NCI-H2029 (cell line): Measurements from ENCODE around the gene EXOC3L2.
"Not testable (repeated sequence)": the region's sequence is repeated elsewhere in the genome, so short reads cannot be mapped to it uniquely, and the experiment has no call there.

Experiments
- DNase-seq: peaks from one replicate; lab custom pipeline; 2025; lab: John Stamatoyannopoulos, UW

EXOC3L2 gene

GRCh38 chr19:45245334-45245787, at the start of gene EXOC3L2:
TSS of gene EXOC3L2 (minus strand) at chr19:45245407. CDS start at chr19:45239045, 6,362 bp downstream.
- DNase-seq: no peak

- DNase-seq: peak; percentile 5
These were observed 49.3 kb upstream of the EXOC3L2 start for GRCh38 chr19:45294291-45295029.

DNA sequence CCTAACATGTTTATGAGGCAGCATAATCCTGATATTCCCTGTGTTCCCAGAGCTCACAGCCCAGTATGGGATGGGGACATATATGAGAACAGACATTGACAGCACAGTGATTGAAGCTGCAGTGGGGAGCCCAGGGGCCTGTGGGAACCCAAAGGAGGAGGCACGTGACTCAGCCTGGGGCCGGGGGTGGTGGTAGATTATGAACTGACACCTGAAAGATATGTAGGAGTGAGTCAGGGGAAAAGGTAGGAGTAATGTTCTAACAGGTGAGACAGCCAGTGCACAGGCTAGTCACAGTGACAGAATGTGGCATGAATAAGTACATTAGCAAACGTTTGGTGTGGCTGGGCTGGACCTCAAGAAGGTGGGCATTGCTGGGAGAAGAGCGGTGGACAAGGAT, 48.5 kb upstream of the EXOC3L2 start:
- no peak for DNase-seq

- no peak for DNase-seq
These were observed 46.6 kb upstream of the EXOC3L2 start for GRCh38 chr19:45291834-45292233.

DNA sequence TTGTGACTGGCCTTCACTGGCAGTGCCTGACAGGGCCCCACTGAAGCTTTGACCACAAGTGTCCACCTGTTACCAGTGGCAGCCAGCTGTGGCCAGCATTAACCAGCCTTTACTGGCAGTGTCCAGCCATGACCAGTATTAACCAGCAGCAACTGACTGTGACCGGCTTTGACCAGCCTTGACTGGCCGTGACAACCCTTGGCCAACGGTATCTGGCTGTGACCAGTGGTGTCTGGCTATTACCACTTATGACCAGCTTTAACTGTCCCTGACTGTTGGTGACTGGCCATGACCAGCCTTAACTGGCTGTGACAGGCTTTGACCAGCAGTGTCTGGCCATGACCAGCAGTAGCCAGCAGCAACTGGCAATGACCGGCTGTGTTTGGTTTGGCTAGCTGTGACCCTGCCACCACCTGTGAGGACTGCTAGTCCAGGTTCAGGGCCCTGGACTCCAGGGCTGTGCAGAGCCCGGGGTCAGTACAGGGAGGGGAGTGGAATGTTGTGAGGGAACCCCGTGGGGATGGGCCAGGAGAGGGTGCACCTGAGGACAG, 45.2 kb upstream of the EXOC3L2 start:
- no peak for DNase-seq

GRCh38 chr19:45283443-45284033, 38.3 kb upstream of the EXOC3L2 start:
- no peak for DNase-seq

DNA sequence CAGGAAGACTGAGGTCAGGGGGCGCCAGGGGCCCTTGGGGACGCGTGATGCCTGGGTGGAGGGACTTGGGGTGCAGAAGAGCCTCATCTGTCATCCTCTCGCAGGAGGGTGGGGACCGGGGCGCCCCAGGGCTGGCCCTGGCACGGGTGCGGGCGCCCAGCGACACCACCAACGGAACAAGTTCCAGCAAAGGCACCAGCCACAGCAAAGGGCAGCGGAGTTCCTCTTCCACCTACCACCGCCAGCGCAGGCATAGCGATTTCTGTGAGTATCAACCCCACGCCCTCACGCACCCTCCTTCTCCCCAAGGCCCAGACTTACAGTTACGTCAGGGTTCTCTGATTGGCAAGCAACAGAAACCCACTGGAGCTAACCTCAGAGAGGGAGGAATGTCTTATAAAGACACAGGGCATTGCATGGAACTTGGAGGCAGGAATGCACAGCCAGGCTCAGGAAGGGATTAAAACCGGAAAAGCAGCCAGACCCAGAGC, 35.3 kb upstream of the EXOC3L2 start:
- no peak for DNase-seq

- DNase-seq: no peak
These were observed 34.5 kb upstream of the EXOC3L2 start for GRCh38 chr19:45279587-45280192.

DNA sequence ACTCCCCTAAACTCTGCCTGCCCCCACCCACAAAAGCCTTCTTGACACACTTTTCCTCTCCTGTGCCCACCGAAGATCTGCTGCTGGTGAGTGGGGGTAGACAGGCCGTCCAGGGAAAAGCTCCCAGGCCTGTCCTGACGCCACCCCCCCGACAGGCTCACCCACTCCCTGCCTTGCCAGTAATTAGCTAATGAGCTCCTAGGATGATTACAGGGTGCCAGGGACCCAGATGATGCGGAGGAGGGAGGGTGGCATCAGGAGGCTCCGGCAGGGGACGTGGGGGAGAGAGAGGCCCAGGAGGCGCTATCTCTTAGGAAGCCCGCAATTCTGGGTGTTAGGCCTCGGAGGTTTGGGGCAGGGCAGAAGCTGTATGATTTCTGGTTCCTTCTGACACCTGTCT, 32.9 kb upstream of the EXOC3L2 start:
- DNase-seq: no peak

DNA sequence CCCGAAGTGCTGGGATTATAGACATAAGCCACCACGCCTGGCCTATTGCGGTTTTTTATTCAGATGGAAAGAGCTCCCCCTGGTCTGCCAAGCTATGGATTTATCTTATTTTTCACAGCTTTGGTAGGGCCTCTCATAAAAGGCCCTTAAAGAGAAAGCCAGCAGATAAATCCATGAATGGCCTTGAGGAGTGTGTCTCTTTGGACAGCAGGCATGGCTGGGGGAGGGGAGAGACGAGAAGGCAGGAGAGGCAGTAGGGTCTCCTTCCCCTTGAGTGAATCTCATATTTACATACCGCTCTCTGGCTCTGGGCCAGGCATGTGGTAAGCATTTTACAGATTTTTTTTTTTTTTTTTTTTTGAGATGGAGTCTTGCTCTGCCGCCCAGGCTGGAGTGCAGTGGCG, 31.1 kb upstream of the EXOC3L2 start:
- peak; percentile 75 for DNase-seq

- DNase-seq: peak; percentile 88
These were observed 30.3 kb upstream of the EXOC3L2 start for GRCh38 chr19:45275370-45275971.

GRCh38 chr19:45273521-45273855, 28.3 kb upstream of the EXOC3L2 start:
- DNase-seq: no peak

GRCh38 chr19:45271735-45272108, 26.5 kb upstream of the EXOC3L2 start:
- DNase-seq: no peak

GRCh38 chr19:45271098-45271734, 26.0 kb upstream of the EXOC3L2 start:
- no peak for DNase-seq

- DNase-seq: not testable (repeated sequence)
These were observed 24.7 kb upstream of the EXOC3L2 start for GRCh38 chr19:45269939-45270338.

- no peak for DNase-seq
These were observed 22.1 kb upstream of the EXOC3L2 start for GRCh38 chr19:45267296-45267695.

- no peak for DNase-seq
These were observed 20.2 kb upstream of the EXOC3L2 start for GRCh38 chr19:45265375-45265774.

- no peak for DNase-seq
These were observed 19.6 kb upstream of the EXOC3L2 start for GRCh38 chr19:45264781-45265317.

DNA sequence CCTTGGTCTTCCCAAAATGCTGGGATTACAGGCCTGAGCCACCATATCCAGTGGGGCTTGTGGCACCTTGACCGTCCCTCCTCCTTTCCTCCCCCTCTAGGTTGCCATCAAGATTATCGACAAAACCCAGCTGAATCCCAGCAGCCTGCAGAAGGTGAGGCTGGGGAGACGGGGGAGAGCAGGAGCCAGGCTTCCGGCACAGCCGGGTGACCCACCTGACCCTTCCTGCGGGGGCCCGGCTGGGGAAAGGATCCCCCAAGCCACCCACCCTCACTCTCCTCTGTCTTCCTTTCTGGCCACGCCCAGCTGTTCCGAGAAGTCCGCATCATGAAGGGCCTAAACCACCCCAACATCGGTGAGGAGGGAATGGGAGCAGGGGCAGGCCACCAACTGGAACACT, 17.8 kb upstream of the EXOC3L2 start:
- DNase-seq: no peak

GRCh38 chr19:45262570-45262969, 17.4 kb upstream of the EXOC3L2 start:
- DNase-seq: no peak

DNA sequence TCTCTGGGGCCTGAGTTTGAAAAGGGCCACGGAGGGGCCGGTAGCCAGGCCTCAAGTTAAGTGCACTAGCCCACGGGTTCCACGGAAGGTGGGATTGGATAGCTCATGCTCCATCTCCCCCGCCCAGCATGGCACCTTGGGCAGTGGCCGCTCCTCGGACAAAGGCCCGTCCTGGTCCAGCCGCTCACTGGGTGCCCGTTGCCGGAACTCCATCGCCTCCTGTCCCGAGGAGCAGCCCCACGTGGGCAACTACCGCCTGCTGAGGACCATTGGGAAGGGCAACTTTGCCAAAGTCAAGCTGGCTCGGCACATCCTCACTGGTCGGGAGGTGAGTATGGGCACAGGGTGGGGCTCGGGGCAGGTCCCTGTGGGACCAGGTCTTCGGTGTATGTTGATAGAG, 13.7 kb upstream of the EXOC3L2 start:
- no peak for DNase-seq

DNA sequence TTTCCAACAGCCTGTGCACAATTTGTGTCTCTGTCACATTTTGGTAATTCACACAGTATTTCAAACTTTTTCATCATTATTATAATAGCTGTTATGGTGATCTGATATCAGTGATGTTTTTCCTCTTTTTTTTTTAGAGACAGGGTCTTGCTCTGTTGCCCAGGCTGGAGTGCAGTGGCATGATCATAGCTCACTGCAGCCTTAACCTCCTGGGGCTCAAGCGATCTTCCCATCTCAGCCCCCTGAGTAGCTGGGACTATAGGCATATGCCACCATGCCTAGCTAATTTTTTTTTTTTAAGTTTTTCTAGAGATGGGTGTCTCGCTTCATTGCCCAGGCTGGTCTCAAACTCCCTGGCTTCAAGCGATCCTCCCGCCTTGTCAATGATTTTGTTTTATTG, 11.6 kb upstream of the EXOC3L2 start:
- DNase-seq: no peak
